OCI-LY7 (cell line): ENCODE results near the gene PPP1R2B.
A peak's percentile ranks its signal among the peaks of the same experiment; 100 is the strongest.

Source experiments
- CTCF ChIP-seq: fragments of 200-600 bp; sonication (generic); conservative IDR thresholded peaks from 2 replicates; pipeline ENCODE4 v1.5.1; 2014; ENCODE audit warnings: mild to moderate bottlenecking, antibody characterized with exemption, low read length, moderate library complexity, mixed read lengths
- EZH2phosphoT487 ChIP-seq: fragments of 200-600 bp; sonication (generic); IDR thresholded peaks from 2 replicates; pipeline ENCODE4 v1.6.1; 2018; ENCODE audit warnings: low read depth, borderline replicate concordance, mild to moderate bottlenecking, mixed run types, antibody characterized with exemption, low read length, moderate library complexity, mixed read lengths

GRCh38 chr5:156824800-156825199 lies 25.3 kb upstream of the PPP1R2B start:
- TF ChIP-seq CTCF: peak; percentile 83
- TF ChIP-seq EZH2phosphoT487: no peak
